CD4-positive, alpha-beta T cell treated with Interleukin-15 for 1 hour (primary cell): ENCODE data around the gene AGT.
"Not testable (repeated sequence)": the region's sequence is repeated elsewhere in the genome, so short reads cannot be mapped to it uniquely, and the experiment has no call there.

ENCODE experiments used
- DNase-seq: peaks from one replicate; pipeline ENCODE4 v3.0.0-alpha.2; 2020

Gene AGT

DNA sequence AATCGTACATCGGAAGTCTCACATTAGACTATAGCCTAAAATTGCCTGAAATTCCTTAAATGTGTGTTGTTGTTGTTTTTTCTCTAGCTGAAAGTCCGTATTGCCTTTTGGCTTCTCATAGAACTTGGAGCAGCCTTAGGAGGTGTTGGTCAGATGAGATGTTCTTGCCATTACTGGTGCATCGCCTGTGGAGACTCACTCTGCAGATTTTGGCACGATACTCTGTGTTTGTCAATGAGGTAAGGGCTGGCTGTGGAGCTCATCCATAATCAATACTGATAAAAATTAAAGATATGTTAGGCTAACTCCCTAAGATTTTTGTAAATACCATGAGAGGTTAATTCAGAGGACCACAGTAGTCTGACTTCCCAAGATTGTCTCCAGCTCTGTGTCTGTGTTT lies 28.9 kb downstream of the AGT start:
- no peak for DNase-seq

DNA sequence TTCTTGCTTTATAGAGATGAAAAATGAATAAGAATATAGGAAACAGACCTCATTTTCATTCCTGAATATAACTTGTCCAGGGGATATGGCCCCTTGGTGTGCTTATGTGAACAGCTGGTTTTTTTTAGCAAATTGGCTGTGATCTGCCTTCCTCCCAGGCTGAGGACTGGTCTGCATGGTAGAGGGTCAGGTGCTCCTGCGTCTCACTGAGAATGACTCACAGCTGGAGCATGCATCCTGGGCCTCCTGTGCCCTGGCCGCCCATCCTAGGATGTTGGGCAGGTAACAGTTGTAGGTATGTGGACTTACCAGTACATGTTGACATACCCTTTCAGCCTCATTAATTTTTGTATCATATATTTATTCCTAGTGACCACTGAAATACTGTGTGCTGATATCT lies 29.8 kb downstream of the AGT start:
- DNase-seq = no peak

DNA sequence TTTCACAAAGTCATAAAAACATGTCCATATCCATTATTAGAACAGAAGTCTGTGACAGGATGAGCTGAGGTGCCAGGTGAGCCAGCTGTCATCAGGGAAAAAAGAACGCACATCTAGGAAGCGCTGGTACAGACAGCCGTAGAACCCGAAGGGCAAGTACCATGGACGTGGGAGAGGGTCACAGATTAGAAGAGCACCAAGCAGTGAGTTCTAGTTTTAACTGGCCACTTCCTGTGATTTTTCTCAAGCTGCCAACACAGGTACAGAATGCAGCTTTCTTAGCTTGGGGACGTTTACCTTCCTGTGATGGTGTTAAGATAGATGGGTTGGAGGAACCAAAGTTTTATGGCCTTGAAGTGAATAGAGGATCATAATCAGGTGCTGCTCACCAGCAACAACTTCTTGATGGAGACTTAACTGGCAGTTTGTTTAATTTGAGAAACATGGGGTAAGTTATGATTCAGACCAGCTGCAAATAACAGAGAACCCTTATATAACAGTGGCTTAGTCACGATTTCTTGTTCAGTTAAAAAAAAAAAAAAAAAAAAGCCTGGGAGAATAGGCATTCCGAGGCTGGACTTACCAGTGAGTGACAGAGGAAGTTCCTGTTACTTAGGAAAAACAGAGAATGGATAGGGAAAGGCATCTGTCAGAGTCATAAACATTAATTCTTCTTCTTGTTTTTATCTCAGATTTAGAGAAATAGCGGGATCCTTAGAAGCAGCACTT lies 30.9 kb downstream of the AGT start:
- DNase-seq = no peak

DNA sequence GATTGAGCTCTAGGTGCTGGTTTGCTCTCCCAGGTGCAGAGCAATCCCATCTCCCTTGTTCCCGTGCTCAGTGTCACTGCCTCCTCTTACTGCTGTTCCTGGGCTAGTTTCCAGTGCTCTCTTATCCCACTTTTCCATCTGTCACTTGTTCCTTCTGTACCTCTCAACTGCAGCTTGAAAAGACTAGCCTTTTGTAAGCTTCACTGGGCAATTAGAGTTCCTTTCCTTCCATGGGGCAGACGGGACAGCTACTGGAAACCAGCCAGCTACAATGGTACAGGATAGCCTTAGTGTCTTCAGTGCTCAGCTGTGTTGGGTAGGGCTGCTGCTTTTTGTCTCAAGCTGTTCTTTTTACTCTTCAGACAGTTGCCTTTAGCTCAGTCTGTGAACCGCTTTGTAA lies 31.6 kb downstream of the AGT start:
- DNase-seq = no peak

DNA sequence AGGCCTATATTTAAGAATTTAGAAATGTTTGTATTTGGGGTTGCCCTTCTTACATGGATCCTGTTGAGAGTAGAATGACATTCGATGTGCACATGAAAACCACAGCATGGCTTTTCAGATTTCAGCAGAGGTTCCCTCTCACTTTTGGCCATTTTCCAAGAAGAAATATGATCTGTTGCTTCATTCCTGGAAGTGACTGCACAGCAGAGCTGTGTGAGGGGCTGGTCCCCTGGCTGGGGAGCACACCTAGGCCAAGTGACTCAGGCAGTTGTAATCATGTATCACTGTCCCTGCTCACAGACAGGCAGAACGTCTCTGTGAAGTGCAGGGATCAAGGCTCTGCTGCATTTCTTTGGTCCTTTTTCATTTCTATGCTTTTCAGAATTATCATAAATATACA lies 32.3 kb downstream of the AGT start:
- DNase-seq = no peak

DNA sequence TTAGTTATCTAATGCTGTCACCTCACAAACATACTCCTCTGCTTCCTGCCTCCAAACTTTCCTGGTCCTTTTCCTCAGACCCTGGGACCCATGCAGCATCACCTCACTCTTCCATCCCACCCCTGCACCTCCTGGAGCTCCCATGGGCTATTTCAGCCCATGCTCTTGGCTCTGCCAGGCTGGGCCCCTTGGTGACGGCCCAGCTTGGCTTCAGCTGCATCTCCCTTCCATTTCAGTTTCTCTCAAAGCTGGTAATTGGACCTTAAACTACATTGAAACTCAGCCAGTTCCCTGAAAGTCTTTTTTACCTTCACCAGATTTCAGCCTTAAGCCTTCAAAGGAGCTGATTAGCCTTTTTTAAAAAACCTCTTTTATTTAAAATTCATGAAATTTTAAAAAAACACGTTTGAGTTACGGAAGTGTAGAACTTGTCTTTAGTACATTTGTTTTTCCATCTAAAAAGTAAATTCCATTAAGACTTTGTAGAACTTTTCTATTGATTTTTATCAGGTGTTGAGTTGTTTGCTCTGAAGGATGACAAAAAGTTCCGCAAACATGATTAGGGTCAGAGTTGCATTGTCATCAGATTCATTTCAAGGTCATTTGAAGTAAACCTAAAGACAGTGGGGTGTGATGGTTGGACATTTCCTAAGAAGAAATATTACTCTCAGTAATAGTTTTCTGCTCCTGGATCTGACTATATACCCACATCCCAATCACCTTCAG lies 33.5 kb downstream of the AGT start:
- no peak for DNase-seq

DNA sequence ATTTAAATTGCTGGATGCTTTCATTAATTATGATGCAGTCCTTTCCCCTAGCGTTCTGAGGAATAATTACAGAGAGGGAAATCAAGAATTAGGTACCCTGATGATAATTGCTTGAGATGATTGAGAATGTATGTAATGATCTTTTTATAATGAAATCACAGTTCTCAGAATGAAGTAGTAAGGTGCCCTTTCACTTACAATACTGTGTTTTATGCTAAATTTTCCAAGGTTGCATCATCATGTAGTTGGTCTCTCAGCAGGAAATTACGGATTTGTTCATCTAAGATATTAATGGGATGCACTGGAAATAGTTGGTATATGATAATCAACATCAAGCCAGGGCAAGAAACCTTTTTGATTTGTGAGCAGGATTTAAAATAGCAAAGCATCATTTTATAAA lies 34.1 kb downstream of the AGT start:
- no peak for DNase-seq

DNA sequence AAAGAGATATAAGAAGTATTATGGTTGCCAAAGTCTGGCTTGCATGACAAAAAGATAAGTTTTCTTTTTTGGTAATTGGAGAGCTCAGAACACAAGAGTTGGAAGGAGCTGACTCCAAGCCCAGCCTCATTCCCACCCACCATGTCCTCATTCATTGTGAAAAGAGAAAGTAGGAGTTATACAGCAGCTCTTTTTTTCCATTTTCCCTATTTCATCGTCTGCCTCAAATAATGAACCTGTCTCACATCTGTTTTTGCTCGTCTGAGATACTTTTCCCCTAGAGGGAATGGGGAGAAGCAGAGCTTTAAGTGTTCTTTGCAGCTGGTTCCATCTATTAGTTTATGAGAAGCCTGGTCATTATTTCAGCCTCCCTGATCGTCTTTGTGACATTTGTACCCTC lies 34.7 kb downstream of the AGT start:
- DNase-seq = no peak

DNA sequence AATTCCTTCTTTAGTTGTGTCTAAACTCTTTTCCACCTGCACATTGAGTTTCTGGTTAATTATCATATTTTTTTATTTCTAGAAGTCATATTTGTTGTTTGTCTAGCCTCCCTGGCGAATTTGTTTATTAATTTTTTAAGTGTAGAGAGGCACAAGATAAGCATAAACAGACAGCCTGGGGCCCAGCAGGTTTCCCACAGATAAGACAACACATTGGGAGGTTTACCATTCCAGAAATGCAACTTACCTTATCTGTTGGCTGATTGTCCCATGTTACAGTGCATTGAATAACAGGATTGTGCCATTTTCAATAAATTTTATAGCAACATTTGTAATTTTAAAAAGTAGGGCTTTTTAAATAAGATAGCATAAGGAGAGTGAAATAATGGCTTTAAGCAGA lies 36.7 kb downstream of the AGT start:
- no peak for DNase-seq

DNA sequence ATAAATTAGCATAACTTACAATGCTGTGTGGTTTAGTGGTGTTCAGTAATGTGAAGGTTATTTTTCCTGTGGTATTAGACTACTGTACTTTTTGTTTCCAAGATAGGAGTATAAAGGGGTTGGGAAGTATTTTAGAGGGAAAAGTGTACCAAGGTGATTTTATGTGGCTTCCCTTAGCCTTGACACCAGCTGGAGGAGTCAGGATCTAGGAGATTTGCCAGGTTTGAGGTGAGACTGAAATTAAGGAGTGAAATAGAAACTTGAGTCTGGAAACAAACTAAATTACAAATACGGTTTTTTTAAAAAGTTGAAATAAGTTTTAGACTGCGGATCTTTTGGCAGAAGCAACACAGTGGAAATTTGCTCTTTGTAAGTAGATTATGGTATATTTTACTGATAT lies 39.3 kb downstream of the AGT start:
- no peak for DNase-seq

DNA sequence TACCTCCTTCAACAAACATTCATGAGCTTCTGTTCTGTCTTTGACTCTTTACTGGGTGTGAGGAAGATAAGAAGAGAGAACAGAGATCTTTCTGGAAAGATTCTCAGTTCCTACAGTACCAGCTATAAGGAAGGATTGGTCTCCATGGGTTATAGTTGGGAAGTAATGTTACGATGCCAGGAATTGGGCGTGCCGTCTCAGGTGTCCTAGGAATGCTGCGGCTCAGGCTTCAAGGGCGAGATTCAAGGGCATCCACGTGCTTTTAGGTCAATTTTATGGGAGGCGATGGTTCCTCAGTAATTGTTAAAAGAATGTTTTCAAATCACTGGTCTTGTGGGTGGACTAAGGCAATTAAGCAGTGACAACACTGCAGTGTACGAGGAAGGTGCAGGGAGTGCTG lies 44.4 kb downstream of the AGT start:
- DNase-seq = no peak

DNA sequence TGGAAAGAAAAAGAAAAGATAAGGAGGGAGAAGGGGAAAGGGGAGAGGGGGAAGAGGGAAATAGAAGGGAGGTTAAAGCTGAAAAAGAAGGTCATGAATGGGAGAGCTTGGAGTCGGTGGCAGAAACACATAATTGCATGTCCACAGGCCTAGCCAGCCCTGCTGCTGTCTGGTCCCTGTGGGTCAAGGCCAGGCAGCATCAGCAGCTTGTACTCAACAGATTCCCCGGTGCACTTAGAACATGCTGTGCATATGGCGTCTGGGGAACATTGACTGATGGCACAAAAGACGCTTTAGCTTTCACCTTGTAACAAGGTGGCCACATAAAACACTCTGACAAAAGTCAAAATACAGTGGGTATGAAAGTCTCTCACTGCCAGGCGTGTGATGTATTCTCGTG lies 45.7 kb downstream of the AGT start:
- no peak for DNase-seq

DNA sequence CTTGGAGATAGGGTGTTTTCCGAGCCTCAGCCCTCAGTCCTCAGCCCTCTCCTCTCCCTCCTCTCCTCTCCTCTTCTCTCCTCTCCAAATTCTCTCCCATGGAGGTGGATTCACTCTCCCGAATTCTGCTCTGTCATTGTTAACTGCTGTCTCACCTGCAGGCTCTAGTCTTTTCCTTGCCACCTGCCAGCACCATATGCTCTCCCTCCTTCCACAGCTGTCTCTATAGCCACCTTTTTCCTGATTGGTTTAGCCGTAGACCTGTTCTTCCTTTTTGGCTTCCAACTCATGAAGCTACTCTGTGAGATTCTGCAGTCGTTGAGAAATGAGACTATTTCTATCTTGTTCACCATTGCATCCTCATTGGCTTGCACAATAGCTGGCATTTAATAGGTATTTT lies 51.9 kb downstream of the AGT start:
- DNase-seq = no peak

DNA sequence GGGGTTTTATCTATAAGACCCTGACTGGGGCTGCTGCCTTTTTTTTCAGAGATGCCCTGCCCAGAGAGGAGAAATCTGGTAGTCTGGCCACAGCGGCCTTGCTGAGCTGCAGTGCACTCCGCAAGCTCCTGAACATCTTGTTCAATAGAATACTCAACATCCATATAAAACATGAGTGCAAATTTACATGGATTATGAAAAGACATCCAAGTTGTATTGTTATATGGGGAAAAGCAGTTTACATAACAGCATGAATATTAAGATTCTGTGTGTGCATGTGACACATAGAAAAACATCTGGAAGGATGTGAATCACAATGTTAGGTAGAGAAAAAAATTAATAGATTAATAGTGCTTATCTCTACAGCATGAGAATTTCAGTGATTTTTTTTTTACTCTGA lies 55.2 kb downstream of the AGT start:
- no peak for DNase-seq

DNA sequence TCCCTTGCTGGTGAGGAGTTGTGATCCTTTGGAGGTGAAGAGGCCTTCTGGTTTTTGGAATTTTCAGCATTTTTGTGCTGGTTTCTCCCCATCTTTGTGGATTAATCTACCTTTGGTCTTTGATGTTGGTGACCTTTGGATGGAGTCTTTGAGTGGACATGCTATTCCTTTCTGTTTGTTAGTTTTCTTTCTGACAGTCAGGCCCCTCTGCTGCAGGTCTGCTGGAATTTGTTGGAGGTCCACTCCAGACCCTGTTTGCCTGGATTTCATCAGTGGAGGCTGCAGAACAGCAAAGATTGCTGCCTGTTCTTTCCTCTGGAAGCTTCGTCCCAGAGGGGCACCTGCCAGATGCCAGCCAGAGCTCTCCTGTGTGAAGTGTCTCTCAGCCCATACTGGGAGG lies 55.8 kb downstream of the AGT start:
- not testable (repeated sequence) for DNase-seq

DNA sequence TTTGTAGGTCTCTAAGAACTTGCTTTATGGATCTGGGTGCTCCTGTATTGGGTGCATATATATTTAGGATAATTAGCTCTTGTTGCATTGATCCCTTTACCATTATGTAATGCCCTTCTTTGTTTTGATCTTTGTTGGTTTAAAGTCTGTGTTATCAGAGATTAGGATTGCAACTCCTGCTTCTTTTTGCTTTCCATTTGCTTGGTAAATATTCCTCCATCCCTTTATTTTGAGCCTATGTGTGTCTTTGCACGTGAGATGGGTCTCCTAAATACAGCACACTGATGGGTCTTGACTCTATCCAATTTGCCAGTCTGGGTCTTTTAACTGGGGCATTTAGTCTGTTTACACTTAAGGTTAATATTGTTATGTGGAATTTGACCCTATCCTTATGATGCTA lies 57.2 kb downstream of the AGT start:
- DNase-seq = not testable (repeated sequence)
